ENCODE measurements around the gene SNX20. TPM values are rescaled to one million over a fixed set of nuclear protein-coding genes. Genes with fewer than 3 reads are reported as not detected.

Gene SNX20
- total RNA-seq, 4 donors from 2014 or later: 3.0 to 8.5 (median 4.0) TPM

DNA sequence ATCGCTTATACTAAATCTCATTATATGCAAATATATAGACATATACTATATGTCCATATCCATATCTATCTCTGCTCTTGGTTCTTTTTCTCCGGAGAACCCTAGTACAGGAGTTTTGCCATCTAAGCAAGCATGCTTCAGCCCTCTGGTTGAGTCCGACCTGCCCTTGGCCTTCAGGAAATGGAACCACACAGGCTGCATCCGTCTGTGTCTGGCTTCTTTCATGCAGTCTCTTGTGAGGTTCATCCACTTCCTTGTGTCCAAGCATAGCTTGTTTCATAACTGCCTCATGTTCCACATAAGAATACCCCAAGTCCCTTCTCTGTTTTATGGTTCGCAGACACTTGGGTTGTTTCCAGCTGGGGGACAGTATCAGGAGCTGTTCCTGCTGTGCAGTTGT is 16.8 kb downstream of the SNX20 start:
- TF ChIP-seq, protein P1, sequence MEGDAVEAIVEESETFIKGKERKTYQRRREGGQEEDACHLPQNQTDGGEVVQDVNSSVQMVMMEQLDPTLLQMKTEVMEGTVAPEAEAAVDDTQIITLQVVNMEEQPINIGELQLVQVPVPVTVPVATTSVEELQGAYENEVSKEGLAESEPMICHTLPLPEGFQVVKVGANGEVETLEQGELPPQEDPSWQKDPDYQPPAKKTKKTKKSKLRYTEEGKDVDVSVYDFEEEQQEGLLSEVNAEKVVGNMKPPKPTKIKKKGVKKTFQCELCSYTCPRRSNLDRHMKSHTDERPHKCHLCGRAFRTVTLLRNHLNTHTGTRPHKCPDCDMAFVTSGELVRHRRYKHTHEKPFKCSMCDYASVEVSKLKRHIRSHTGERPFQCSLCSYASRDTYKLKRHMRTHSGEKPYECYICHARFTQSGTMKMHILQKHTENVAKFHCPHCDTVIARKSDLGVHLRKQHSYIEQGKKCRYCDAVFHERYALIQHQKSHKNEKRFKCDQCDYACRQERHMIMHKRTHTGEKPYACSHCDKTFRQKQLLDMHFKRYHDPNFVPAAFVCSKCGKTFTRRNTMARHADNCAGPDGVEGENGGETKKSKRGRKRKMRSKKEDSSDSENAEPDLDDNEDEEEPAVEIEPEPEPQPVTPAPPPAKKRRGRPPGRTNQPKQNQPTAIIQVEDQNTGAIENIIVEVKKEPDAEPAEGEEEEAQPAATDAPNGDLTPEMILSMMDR (IDR thresholded peaks at IDR 0.05; ENCODE audit: low read depth): no peak

DNA sequence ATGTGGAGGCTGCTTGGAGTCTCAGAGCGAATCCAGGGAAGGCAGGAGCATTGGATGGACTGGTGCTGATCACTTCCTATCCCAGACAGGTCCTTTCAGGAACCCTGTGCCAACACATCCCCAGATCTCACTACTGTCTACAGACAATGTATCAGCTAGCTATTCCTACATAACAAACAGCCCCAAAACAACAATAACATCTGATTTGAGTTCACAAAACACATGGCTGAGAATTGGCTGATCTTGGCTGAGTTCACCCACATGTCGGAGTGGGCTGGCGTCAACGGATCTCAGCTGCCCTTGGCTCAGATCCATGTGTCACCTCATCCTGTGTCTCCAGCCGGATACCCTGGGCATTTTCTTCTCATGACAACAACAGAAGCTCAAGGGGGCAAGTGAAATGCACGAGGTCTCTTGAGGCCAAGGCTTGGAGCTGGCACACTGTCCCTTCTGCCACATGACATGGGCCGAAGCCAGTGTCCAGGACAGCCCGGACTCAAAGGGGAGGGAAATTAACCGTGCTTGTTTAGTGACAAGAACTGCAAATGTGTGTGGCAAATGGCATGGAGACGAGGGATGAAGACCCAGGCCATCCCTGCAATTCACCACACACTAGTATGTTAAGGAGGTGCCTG is 18.7 kb downstream of the SNX20 start:
- TF ChIP-seq, protein P1 (IDR thresholded peaks at IDR 0.05; ENCODE audit: low read depth): no peak

DNA sequence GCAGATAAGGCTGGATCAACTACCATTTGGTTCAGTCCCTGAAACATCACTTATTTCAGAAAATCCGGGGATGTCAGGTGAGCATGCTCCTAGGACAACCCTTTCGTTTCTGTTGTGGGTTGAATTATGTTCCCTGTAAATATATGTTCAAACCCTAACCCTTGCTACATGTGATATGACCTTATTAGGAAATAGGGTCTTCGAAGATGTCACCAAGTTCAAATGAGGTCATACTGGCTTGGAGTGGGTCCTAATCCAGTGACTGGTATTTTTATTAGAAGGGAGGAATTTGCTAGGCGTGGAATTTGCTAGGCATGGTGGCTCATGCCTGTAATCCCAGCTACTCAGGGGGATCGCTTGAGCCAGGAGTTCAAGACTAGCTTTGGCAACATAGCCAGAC is 21.3 kb downstream of the SNX20 start:
- TF ChIP-seq, protein P1 (IDR thresholded peaks at IDR 0.05; ENCODE audit: low read depth): no peak

DNA sequence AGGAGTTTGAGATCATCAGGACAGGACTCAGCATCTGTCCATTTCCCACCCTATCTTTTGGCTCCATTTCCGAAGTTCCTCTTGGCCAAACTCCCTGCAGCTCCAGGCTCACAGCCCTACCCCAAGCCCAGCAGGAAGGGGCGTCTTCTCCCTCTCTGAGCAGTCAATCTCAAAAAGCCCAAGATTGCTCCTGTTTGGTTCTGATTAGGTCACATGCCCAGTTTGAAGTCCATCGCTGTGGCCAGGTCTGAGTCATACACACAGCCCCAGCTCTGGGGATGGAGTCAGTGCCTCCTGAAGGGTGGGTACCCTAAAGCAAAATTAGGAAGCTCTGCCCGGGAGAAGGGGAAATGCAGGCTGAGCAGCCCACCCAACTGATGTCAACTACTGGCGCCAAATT is 23.9 kb downstream of the SNX20 start:
- TF ChIP-seq, protein P1 (IDR thresholded peaks at IDR 0.05; ENCODE audit: low read depth): no peak

DNA sequence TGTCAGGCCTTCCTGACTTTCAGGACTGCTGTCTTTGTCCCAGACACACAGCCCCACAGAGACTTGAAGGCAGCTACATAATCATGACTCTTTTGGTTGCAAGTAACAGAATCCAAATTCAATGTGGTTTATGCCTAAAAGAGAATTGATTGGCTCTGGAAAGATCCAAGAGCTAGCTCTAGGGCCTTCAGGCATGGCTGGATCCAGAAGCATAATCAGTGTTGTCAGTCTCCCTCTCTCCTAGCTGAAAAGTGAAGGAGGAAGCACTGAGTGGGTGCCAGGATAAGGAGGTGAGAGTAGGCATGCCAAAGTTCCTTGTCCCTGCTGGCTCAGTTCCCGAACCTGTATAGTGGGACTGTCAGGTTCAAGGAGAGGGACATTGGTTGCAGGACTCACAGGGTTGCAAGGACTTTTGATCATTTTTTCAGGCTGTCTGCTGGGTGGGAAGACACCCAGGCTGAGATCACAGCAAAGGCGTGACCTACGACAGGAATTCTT is 25.5 kb downstream of the SNX20 start:
- TF ChIP-seq, protein P1 (IDR thresholded peaks at IDR 0.05; ENCODE audit: low read depth): no peak

DNA sequence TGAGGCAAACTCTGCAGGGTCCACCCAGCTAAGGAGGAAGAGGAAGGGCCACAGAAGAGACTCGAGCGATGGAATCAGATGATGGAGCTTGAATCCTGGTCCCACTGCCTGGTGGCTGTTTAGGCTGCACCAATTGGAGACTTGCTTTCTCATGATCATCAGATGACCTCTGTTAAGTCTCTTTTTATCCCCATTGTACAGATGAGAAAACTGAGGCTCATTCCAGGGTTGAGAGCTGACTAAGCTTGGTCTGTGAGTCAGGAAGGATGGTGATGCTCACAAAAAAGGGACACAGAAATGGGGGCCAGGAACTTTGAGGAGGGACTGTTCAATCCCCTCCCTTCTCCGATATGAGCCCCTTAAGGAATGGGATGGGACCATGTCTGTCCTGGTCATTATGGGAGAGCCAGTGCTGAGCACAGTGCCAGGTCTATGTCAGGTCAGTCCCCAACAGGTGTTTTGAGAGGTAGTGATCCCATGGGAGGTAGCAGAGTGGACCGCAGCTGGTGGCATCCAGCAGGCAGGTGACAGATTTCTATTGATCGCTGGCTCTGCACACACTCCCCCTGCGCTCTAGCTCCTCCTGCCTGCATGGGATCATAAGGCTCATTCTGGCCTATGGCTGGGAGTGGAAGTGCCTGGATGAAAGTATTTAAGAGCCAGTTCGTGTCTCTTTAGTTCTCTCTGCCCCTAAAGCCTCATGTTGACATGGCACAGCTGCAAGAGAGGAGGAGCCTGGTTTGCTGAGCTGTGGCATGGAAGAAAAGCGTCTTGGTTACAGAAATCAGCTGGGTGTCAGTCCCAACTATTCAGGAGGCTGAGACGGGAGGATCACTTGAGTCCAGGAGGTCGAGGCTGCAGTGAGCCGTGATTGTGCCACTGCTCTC is 27.2 kb downstream of the SNX20 start:
- TF ChIP-seq, protein P1 (IDR thresholded peaks at IDR 0.05; ENCODE audit: low read depth): no peak

DNA sequence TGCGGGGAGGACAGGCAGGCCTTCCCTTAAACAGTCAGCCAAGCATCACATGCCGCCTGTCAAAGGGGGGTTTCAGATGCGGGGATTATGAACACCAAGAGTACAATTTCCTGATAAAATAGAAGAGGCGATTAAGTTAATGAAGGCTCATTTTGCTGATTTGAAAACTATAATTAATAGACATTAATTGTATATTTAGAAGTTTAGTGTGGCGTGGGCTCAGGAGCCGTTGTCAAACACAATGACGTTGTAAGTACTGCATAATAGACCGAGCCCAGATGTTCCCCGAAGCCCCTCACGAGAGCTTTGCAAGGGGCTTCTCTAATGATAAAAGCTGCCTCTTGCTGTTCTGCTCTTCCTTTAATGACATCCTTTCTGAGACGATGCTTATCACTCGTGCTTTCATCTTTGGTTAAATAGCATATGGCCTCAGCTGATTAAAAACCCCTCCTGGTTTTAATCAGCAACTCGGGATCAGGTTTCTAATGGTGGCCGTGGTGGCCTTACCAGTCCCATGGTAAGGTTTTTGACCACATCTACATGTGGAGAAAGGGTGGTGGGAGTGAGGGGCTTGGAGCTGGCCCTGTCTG is 28.2 kb downstream of the SNX20 start:
- TF ChIP-seq, protein P1 (IDR thresholded peaks at IDR 0.05; ENCODE audit: low read depth): no peak

Data from subcutaneous adipose tissue (tissue), 4 donors.